IMR-90 (cell line): ENCODE results near the gene ZSCAN12.

ENCODE experiments used
- CEBPB ChIP-seq: IDR thresholded peaks from 2 replicates; pipeline ENCODE4 v1.6.1; 2012; ENCODE audit warnings: low read depth, low read length, improper control_type of control experiment
- CTCF ChIP-seq: conservative IDR thresholded peaks from 2 replicates; pipeline ENCODE4 v1.5.1; 2012; ENCODE audit warnings: mild to moderate bottlenecking, low read depth, low read length, improper control_type of control experiment
- ELK1 ChIP-seq: fragments of 150-350 bp; IDR thresholded peaks from 2 replicates; pipeline ENCODE4 v1.6.1; 2016; ENCODE audit warnings: low read depth, mild to moderate bottlenecking, low read length, moderate library complexity, borderline replicate concordance
- MAFK ChIP-seq: IDR thresholded peaks from 2 replicates; pipeline ENCODE4 v1.6.1; 2012; ENCODE audit warnings: low read depth, low read length, improper control_type of control experiment
- RFX5 ChIP-seq: IDR thresholded peaks from 2 replicates; pipeline ENCODE4 v1.8.0; 2012; ENCODE audit warnings: low read depth, mild to moderate bottlenecking, low read length, moderate library complexity
- SMC3 ChIP-seq: fragments of 150-350 bp; IDR thresholded peaks from 2 replicates; pipeline ENCODE4 v1.6.1; 2016; ENCODE audit warnings: low read depth, mild to moderate bottlenecking, antibody characterized with exemption, low read length, moderate library complexity

GRCh38 chr6:28333047-28333446 is 66.5 kb downstream of the ZSCAN12 start:
- TF ChIP-seq ELK1 = no peak
- TF ChIP-seq CTCF = no peak
- no peak for TF ChIP-seq SMC3
- TF ChIP-seq MAFK = peak; percentile 42; the same call in 1 of the 2 replicates
- no peak for TF ChIP-seq RFX5
- no peak for TF ChIP-seq CEBPB
